ENCODE results near the gene MGRN1.

The MGRN1 gene

DNA sequence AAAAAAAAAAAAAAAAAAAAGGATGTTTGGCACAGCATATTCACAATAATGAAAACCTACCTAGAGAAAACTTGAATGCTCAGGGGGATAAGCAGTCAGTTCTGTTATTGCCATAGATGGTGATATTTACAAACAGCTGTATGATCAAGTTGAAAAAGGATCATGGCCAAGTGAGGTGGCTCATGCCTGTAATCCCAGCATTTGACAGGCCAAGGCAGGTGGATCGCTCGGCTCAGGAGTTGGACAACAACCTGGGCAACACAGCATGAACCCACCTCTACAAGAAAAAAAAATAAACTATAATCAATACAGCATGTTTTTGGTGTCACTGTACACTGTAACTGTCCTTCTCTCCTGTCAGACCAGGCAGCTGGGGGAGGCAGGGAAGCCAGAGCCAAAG lies 90.4 kb downstream of the MGRN1 start:
- no peak overlapping the region for H2AK5ac ChIP-seq (ENCODE audit: low read length, severe bottlenecking)
- no peak overlapping the region for H2BK5ac ChIP-seq (ENCODE audit: low read depth, low read length, poor library complexity, severe bottlenecking)
- H3K4me1 ChIP-seq (ENCODE audit: control insufficient read depth, insufficient read depth, low read depth, low read length) = no peaks in the 10 kb centered on the region
- H3K14ac ChIP-seq (ENCODE audit: low read length in 2 of 2) = no peak overlapping the region
- H3K18ac ChIP-seq (ENCODE audit: low read depth in 1 of 2, low read length in 2 of 2) = no peak overlapping the region
- H2BK12ac ChIP-seq (ENCODE audit: low read length in 2 of 2) = no peak overlapping the region
- H3K27ac ChIP-seq (ENCODE audit: low read length, poor library complexity, severe bottlenecking) = no peak overlapping the region
- H4K91ac ChIP-seq (ENCODE audit: low read length) = no peak overlapping the region
- no peak overlapping the region for H4K8ac ChIP-seq (ENCODE audit: low read length)
- H3K23ac ChIP-seq (ENCODE audit: low read length in 2 of 2) = no peak overlapping the region
- no peak overlapping the region for H3K9ac ChIP-seq (ENCODE audit: low read length)
- H3K4ac ChIP-seq (ENCODE audit: low read depth in 1 of 2, low read length in 2 of 2) = no peak overlapping the region
- DNase-seq = no peak
- H3K4me2 ChIP-seq (ENCODE audit: low read length, poor library complexity, severe bottlenecking) = no peak overlapping the region
- H3K9me3 ChIP-seq (ENCODE audit: control insufficient read depth, low read length) = no peaks in the 10 kb centered on the region
- peaks cover 25% of the 10 kb centered on the region for H3K79me1 ChIP-seq (replicated peaks; ENCODE audit: low read length, poor library complexity, severe bottlenecking)
- H3K27me3 ChIP-seq (ENCODE audit: control insufficient read depth in 1 of 2, insufficient read depth in 1 of 2, low read length in 2 of 2) = no peaks in the 10 kb centered on the region
- 94% methylated on average over 2 of the region's 2 CpGs for WGBS
- H3K4me3 ChIP-seq (ENCODE audit: insufficient read depth in 1 of 2, low read depth in 1 of 2, low read length in 2 of 2) = no peak overlapping the region
- peaks cover 47 to 52% of the 10 kb centered on the region in 2 experiments for H3K36me3 ChIP-seq (ENCODE audit: control insufficient read depth in 1 of 2, insufficient read depth in 2 of 2, low read depth in 1 of 2, low read length in 2 of 2)
- H2BK15ac ChIP-seq (ENCODE audit: low read depth, poor library complexity, severe bottlenecking) = no peak overlapping the region
- H2BK120ac ChIP-seq (ENCODE audit: low read depth, low read length) = no peak overlapping the region
- no peak overlapping the region for H2AFZ ChIP-seq (ENCODE audit: low read depth, low read length)

GRCh38 chr16:4718466-4718865 lies 93.8 kb downstream of the MGRN1 start:
- Histone ChIP-seq H3K27ac (ENCODE audit: low read length, poor library complexity, severe bottlenecking) (no peak overlapping the region), H3K4me3 (ENCODE audit: insufficient read depth in 1 of 2, low read depth in 1 of 2, low read length in 2 of 2) (no peak overlapping the region), H2BK12ac (ENCODE audit: low read length in 2 of 2) (no peak overlapping the region), H3K27me3 (ENCODE audit: control insufficient read depth in 1 of 2, insufficient read depth in 1 of 2, low read length in 2 of 2) (no peaks in the 10 kb centered on the region), H3K4me1 (ENCODE audit: control insufficient read depth, insufficient read depth, low read depth, low read length) (peaks cover 2% of the 10 kb centered on the region), H3K4ac (ENCODE audit: low read depth in 1 of 2, low read length in 2 of 2) (no peak overlapping the region), H3K36me3 (ENCODE audit: control insufficient read depth in 1 of 2, insufficient read depth in 2 of 2, low read depth in 1 of 2, low read length in 2 of 2) (peaks cover 41 to 48% of the 10 kb centered on the region in 2 experiments), H3K14ac (ENCODE audit: low read length in 2 of 2) (no peak overlapping the region), H3K9me3 (ENCODE audit: control insufficient read depth, low read length) (no peaks in the 10 kb centered on the region), H2AK5ac (ENCODE audit: low read length, severe bottlenecking) (no peak overlapping the region), H4K91ac (ENCODE audit: low read length) (no peak overlapping the region), H3K18ac (ENCODE audit: low read depth in 1 of 2, low read length in 2 of 2) (no peak overlapping the region), H2BK120ac (ENCODE audit: low read depth, low read length) (no peak overlapping the region), H3K9ac (ENCODE audit: low read length) (no peak overlapping the region), H3K23ac (ENCODE audit: low read length in 2 of 2) (no peak overlapping the region), H4K8ac (ENCODE audit: low read length) (no peak overlapping the region), H2BK15ac (ENCODE audit: low read depth, poor library complexity, severe bottlenecking) (no peak overlapping the region), H2BK5ac (ENCODE audit: low read depth, low read length, poor library complexity, severe bottlenecking) (no peak overlapping the region), H3K79me1 (replicated peaks; ENCODE audit: low read length, poor library complexity, severe bottlenecking) (peaks cover 30% of the 10 kb centered on the region), H2AFZ (ENCODE audit: low read depth, low read length) (no peak overlapping the region), H3K4me2 (ENCODE audit: low read length, poor library complexity, severe bottlenecking) (no peak overlapping the region)
- DNase-seq = no peak
- 53% methylated on average over 4 of the region's 5 CpGs for WGBS

DNA sequence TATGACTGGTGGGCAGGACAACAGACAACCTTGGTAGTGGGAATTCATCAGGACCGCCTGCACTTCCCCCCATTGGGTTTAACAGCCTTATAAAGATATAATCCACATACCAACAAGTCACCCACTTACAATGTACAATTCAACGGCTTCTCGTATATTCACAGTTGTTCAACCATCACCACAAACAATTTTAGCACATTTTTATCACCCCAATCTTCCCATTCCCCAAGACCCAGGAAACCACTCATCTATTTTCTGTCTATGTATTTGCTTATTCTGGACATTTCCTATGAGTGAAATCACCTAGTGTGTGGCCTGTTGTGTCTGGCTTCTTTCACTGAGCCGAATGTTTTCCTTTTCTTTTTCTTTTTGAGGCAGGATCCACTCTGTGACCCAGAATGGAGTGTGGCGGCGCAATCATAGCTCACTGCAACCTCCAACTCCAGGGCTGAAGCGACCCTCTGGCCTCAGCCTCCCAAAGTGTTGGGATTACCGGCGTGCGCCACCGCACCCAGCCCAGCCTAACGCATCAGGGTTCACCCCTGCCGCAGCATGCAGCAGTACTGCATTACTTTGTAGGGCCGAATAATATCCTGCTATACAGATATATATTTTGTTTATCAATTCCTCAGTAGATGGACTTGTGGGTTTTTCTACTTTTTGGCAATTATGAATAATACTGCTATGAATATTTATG lies 98.6 kb downstream of the MGRN1 start:
- H3K36me3 ChIP-seq (ENCODE audit: control insufficient read depth in 1 of 2, insufficient read depth in 2 of 2, low read depth in 1 of 2, low read length in 2 of 2) = peaks cover 43 to 59% of the 10 kb centered on the region in 2 experiments
- H3K23ac ChIP-seq (ENCODE audit: low read length in 2 of 2) = no peak overlapping the region
- H3K4me3 ChIP-seq (ENCODE audit: insufficient read depth in 1 of 2, low read depth in 1 of 2, low read length in 2 of 2) = no peak overlapping the region
- H3K14ac ChIP-seq (ENCODE audit: low read length in 2 of 2) = no peak overlapping the region
- H4K8ac ChIP-seq (ENCODE audit: low read length) = no peak overlapping the region
- H3K27ac ChIP-seq (ENCODE audit: low read length, poor library complexity, severe bottlenecking) = no peak overlapping the region
- no peak overlapping the region for H4K91ac ChIP-seq (ENCODE audit: low read length)
- peaks cover 2% of the 10 kb centered on the region for H3K4me1 ChIP-seq (ENCODE audit: control insufficient read depth, insufficient read depth, low read depth, low read length)
- H3K18ac ChIP-seq (ENCODE audit: low read depth in 1 of 2, low read length in 2 of 2) = no peak overlapping the region
- H2AK5ac ChIP-seq (ENCODE audit: low read length, severe bottlenecking) = no peak overlapping the region
- H3K4me2 ChIP-seq (ENCODE audit: low read length, poor library complexity, severe bottlenecking) = no peak overlapping the region
- H3K9ac ChIP-seq (ENCODE audit: low read length) = no peak overlapping the region
- no peak overlapping the region for H2BK120ac ChIP-seq (ENCODE audit: low read depth, low read length)
- no peak for DNase-seq
- 96% methylated on average over 12 of the region's 14 CpGs for WGBS
- no peak overlapping the region for H2BK15ac ChIP-seq (ENCODE audit: low read depth, poor library complexity, severe bottlenecking)
- H2AFZ ChIP-seq (ENCODE audit: low read depth, low read length) = no peak overlapping the region
- peaks cover 36% of the 10 kb centered on the region for H3K79me1 ChIP-seq (replicated peaks; ENCODE audit: low read length, poor library complexity, severe bottlenecking)
- H3K9me3 ChIP-seq (ENCODE audit: control insufficient read depth, low read length) = no peaks in the 10 kb centered on the region
- no peak overlapping the region for H2BK5ac ChIP-seq (ENCODE audit: low read depth, low read length, poor library complexity, severe bottlenecking)
- H3K4ac ChIP-seq (ENCODE audit: low read depth in 1 of 2, low read length in 2 of 2) = no peak overlapping the region
- no peak overlapping the region for H2BK12ac ChIP-seq (ENCODE audit: low read length in 2 of 2)
- no peaks in the 10 kb centered on the region for H3K27me3 ChIP-seq (ENCODE audit: control insufficient read depth in 1 of 2, insufficient read depth in 1 of 2, low read length in 2 of 2)

- Histone ChIP-seq H3K4me2 (ENCODE audit: low read length, poor library complexity, severe bottlenecking) (no peak overlapping the region), H2BK15ac (ENCODE audit: low read depth, poor library complexity, severe bottlenecking) (no peak overlapping the region), H3K18ac (ENCODE audit: low read depth in 1 of 2, low read length in 2 of 2) (no peak overlapping the region), H2BK5ac (ENCODE audit: low read depth, low read length, poor library complexity, severe bottlenecking) (no peak overlapping the region), H4K8ac (ENCODE audit: low read length) (no peak overlapping the region), H3K4me3 (ENCODE audit: insufficient read depth in 1 of 2, low read depth in 1 of 2, low read length in 2 of 2) (no peak overlapping the region), H2BK120ac (ENCODE audit: low read depth, low read length) (no peak overlapping the region), H2AFZ (ENCODE audit: low read depth, low read length) (no peak overlapping the region), H2AK5ac (ENCODE audit: low read length, severe bottlenecking) (no peak overlapping the region), H3K4me1 (ENCODE audit: control insufficient read depth, insufficient read depth, low read depth, low read length) (peaks cover 2% of the 10 kb centered on the region), H3K79me1 (replicated peaks; ENCODE audit: low read length, poor library complexity, severe bottlenecking) (peaks cover 40% of the 10 kb centered on the region), H3K9me3 (ENCODE audit: control insufficient read depth, low read length) (no peaks in the 10 kb centered on the region), H3K9ac (ENCODE audit: low read length) (no peak overlapping the region), H3K36me3 (ENCODE audit: control insufficient read depth in 1 of 2, insufficient read depth in 2 of 2, low read depth in 1 of 2, low read length in 2 of 2) (peaks cover 50 to 66% of the 10 kb centered on the region in 2 experiments), H3K14ac (ENCODE audit: low read length in 2 of 2) (no peak overlapping the region), H3K4ac (ENCODE audit: low read depth in 1 of 2, low read length in 2 of 2) (no peak overlapping the region), H3K27me3 (ENCODE audit: control insufficient read depth in 1 of 2, insufficient read depth in 1 of 2, low read length in 2 of 2) (no peaks in the 10 kb centered on the region), H3K27ac (ENCODE audit: low read length, poor library complexity, severe bottlenecking) (no peak overlapping the region), H3K23ac (ENCODE audit: low read length in 2 of 2) (no peak overlapping the region), H4K91ac (ENCODE audit: low read length) (no peak overlapping the region), H2BK12ac (ENCODE audit: low read length in 2 of 2) (no peak overlapping the region)
- 95% methylated on average over 11 of the region's 11 CpGs for WGBS
- DNase-seq = no peak
Measured at GRCh38 chr16:4724661-4725270, 100.1 kb downstream of the MGRN1 start.

All from mesenchymal stem cell (in vitro differentiated cells and primary cell).